DND-41 (cell line): Measurements from ENCODE around the gene GALNT12.

Experiments used
- ATAC-seq: fragments of 200-7000 bp; cut with Tn5 transposase; 3 replicates; pipeline ENCODE4 v1.9.1; 2021; ENCODE audit warnings: low read depth; ENCODE audit not compliant: insufficient read depth
- DNase-seq: peaks from one replicate; pipeline ENCODE4 v3.0.0-alpha.2; 2020
- H2AFZ ChIP-seq: 2 replicates; pipeline ENCODE4 v1.6.0; 2012; ENCODE audit warnings: low read depth, low read length
- H3K27ac ChIP-seq: 2 replicates; pipeline ENCODE4 v1.5.1; 2012; ENCODE audit warnings: low read length, inconsistent platforms
- H3K27me3 ChIP-seq: fragments of 200-600 bp; sonication (generic); 2 replicates; pipeline ENCODE4 v1.6.0; 2012; ENCODE audit warnings: low read length, mild to moderate bottlenecking, inconsistent platforms; ENCODE audit not compliant: insufficient read depth, poor library complexity
- H3K36me3 ChIP-seq: 2 replicates; pipeline ENCODE4 v1.5.1; 2012; ENCODE audit warnings: low read length, inconsistent platforms; ENCODE audit not compliant: insufficient read depth
- H3K4me1 ChIP-seq: 2 replicates; pipeline ENCODE4 v1.5.1; 2012; ENCODE audit warnings: mild to moderate bottlenecking, low read length; ENCODE audit not compliant: insufficient read depth
- H3K4me2 ChIP-seq: 2 replicates; pipeline ENCODE4 v1.6.0; 2012; ENCODE audit warnings: mild to moderate bottlenecking, moderate library complexity, low read length, inconsistent platforms; ENCODE audit not compliant: insufficient read depth
- H3K4me3 ChIP-seq, 2 experiments: fragments of 200-600 bp in 1 of 2; shearing (Covaris generic) in 1 of 2; 2 replicates each; pipeline ENCODE4 v1.5.1; 2012 to 2016; ENCODE audit warnings: inconsistent platforms in 2 of 2, low read length in 2 of 2, mild to moderate bottlenecking in 2 of 2, low read depth in 1 of 2, moderate library complexity in 1 of 2
- H3K79me2 ChIP-seq: 2 replicates; pipeline ENCODE4 v1.6.0; 2012; ENCODE audit warnings: low read length, inconsistent platforms; ENCODE audit not compliant: insufficient read depth
- H3K9ac ChIP-seq: 2 replicates; pipeline ENCODE4 v1.6.0; 2012; ENCODE audit warnings: low read depth, mild to moderate bottlenecking, inconsistent platforms, low read length, moderate library complexity
- H3K9me3 ChIP-seq: 2 replicates; pipeline ENCODE4 v1.5.1; 2012; ENCODE audit warnings: low read length, moderate library complexity, mild to moderate bottlenecking, inconsistent platforms; ENCODE audit not compliant: insufficient read depth, severe bottlenecking
- H4K20me1 ChIP-seq: 2 replicates; pipeline ENCODE4 v1.6.0; 2012; ENCODE audit warnings: low read length; ENCODE audit not compliant: insufficient read depth
- EZH2 ChIP-seq: IDR thresholded peaks from 3 replicates; pipeline ENCODE4 v1.6.1; 2012; ENCODE audit warnings: borderline replicate concordance, low read depth, mild to moderate bottlenecking, moderate library complexity, low read length, inconsistent platforms; ENCODE audit not compliant: severe bottlenecking
- TF ChIP-seq, protein P1 (sequence below): IDR thresholded peaks from 2 replicates; pipeline ENCODE4 v1.5.1; 2012; ENCODE audit warnings: borderline replicate concordance, low read length, moderate library complexity, mild to moderate bottlenecking; ENCODE audit not compliant: poor library complexity, severe bottlenecking; ENCODE audit errors: extremely low read depth

GALNT12 gene

DNA sequence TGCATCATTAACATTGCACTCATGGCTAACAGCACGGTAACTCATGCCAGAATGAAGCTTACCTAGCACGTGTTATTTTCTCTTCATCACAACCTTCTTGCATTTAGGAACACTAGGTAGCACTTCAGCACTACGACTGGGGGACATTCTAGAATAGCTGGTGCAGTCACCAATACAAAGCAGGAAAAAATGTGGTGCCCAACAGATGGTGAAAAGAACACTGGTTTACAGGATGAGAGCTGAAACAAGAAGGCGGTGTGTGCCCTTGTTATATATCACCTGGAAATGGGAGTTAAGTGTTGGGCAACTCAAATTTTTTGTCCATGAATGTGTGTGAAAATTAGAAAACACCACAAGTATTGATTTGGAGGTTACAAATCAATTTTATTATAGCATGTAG is 30.0 kb downstream of the GALNT12 start:
- no peaks in the 10 kb centered on the region for H3K27me3 ChIP-seq
- H3K4me2 ChIP-seq, result no peak overlapping the region

DNA sequence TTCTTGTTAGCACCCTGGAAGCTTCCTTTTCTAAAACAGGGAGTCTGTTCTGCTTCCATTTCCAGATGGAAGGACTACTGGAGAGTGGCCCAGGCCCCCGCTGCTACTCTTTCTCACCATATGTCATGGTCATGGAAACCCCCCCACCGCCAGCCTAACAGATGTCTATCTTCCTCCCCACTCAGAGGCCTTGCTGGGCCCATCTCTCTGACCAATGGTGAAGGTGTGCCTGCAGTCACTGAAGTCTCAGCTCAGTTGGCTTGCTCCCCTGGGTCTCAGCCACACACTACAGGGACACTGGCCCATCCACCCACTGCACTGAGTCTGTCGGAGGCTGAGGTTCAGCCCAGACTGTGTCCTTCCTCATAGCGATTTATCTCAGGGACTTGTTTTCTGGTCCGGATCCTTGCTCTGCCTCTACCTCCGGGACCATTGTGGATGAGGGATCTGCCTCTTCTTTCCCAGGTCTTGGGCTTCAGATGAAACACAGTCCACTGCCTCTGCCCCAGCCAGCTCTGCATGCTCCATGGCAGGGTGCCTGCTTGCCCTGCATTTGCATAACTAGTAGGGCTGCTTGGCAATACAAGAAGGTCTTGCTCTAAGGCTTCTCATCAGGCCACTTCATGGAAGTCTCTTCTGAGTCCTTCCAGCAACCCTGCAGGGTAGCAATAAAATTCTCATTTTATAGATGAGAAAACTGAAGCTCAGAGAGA is 30.8 kb downstream of the GALNT12 start:
- no peak overlapping the region for H2AFZ ChIP-seq
- no peaks in the 10 kb centered on the region for H3K27me3 ChIP-seq
- no peak overlapping the region for H3K4me3 ChIP-seq
- ATAC-seq (no peak), DNase-seq (no peak)
- no peak overlapping the region for H3K9ac ChIP-seq
- no peaks in the 10 kb centered on the region for H3K4me1 ChIP-seq
- H4K20me1 ChIP-seq, result no peaks in the 10 kb centered on the region
- TF ChIP-seq EZH2, result no peak
- TF ChIP-seq, protein P1, sequence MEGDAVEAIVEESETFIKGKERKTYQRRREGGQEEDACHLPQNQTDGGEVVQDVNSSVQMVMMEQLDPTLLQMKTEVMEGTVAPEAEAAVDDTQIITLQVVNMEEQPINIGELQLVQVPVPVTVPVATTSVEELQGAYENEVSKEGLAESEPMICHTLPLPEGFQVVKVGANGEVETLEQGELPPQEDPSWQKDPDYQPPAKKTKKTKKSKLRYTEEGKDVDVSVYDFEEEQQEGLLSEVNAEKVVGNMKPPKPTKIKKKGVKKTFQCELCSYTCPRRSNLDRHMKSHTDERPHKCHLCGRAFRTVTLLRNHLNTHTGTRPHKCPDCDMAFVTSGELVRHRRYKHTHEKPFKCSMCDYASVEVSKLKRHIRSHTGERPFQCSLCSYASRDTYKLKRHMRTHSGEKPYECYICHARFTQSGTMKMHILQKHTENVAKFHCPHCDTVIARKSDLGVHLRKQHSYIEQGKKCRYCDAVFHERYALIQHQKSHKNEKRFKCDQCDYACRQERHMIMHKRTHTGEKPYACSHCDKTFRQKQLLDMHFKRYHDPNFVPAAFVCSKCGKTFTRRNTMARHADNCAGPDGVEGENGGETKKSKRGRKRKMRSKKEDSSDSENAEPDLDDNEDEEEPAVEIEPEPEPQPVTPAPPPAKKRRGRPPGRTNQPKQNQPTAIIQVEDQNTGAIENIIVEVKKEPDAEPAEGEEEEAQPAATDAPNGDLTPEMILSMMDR, result no peak
- H3K4me2 ChIP-seq, result no peak overlapping the region
- no peaks in the 10 kb centered on the region for H3K9me3 ChIP-seq
- H3K36me3 ChIP-seq, result no peaks in the 10 kb centered on the region
- H3K27ac ChIP-seq, result no peak overlapping the region
- no peaks in the 10 kb centered on the region for H3K79me2 ChIP-seq

More for the DNA sequence above, 30.0 kb downstream of the GALNT12 start:
- ATAC-seq (no peak), DNase-seq (no peak)
- H4K20me1 ChIP-seq, result no peaks in the 10 kb centered on the region
- TF ChIP-seq EZH2, result no peak
- TF ChIP-seq, protein P1, result no peak
- H3K4me3 ChIP-seq, result no peak overlapping the region
- H3K9ac ChIP-seq, result no peak overlapping the region
- H2AFZ ChIP-seq, result no peak overlapping the region
- H3K79me2 ChIP-seq, result no peaks in the 10 kb centered on the region
- H3K4me1 ChIP-seq, result no peaks in the 10 kb centered on the region
- no peaks in the 10 kb centered on the region for H3K36me3 ChIP-seq
- H3K9me3 ChIP-seq, result no peaks in the 10 kb centered on the region
- no peak overlapping the region for H3K27ac ChIP-seq

DNA sequence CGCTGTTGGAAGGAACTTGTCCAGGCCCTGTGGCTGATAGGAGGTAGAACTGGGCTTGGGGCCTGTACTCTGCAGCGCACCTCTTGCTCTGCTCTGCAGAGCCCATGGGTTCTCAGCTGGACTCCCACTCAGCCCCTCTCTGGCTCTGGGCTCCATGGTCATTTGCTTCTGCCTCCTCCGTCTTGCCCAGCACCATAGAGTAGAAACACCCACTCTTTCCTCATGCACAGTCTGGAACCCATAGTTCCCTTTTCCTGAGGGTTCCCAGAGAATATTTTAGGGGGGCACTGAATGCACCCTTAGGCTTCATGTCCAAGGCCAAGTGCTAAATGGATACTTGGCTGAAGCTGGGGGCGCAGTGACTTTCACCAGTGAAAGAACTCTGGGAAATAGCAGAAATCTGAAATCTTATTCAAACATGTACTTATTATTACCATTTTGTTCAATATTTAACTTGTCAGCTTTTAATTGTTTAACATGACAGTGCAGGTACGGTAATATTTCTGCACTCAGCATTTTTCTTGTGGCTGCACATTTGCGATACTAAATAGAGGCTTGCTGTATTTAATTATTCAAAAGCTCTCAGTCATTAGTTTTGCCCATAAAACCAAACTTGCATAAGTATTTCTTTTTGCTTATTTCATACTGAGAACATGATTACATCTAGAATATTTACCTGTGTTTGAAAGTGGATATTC is 31.5 kb downstream of the GALNT12 start:
- Histone ChIP-seq H3K4me2 (no peak overlapping the region), H3K27me3 (no peaks in the 10 kb centered on the region), H3K36me3 (no peaks in the 10 kb centered on the region), H3K9ac (no peak overlapping the region), H4K20me1 (no peaks in the 10 kb centered on the region), H3K9me3 (no peaks in the 10 kb centered on the region), H2AFZ (no peak overlapping the region), H3K4me1 (no peaks in the 10 kb centered on the region), H3K4me3 (no peak overlapping the region), H3K79me2 (no peaks in the 10 kb centered on the region), H3K27ac (no peak overlapping the region)
- ATAC-seq (no peak), DNase-seq (no peak)
- TF ChIP-seq, protein P1, result no peak
- TF ChIP-seq EZH2, result no peak
